ENCODE data around the gene ARID1B. TPM values are rescaled to one million over a fixed set of nuclear protein-coding genes. Genes with fewer than 3 reads are reported as not detected.

The ARID1B gene
- total RNA-seq, 2 donors from 2014 or later: 74.0 to 110 TPM

- Mint-ChIP-seq H3K36me3 (ENCODE audit: low read depth) (no peaks in the 10 kb centered on the region), H3K4me1 (peaks cover 40% of the 10 kb centered on the region), H3K27ac (no peak overlapping the region), H3K4me3 (no peak overlapping the region), H3K9me3 (no peaks in the 10 kb centered on the region), H3K27me3 (ENCODE audit: insufficient read depth) (no peaks in the 10 kb centered on the region)
- no peak for DNase-seq
- H3K4me1 ChIP-seq (ENCODE audit: control insufficient read depth, insufficient read depth, low read length): peaks cover 6% of the 10 kb centered on the region
- no peaks in the 10 kb centered on the region for H3K27me3 ChIP-seq (ENCODE audit: control insufficient read depth, insufficient read depth, low read length, poor library complexity, severe bottlenecking)
- TF ChIP-seq CTCF (conservative IDR thresholded peaks at IDR 0.05): no peak
- H3K9me3 ChIP-seq (ENCODE audit: control insufficient read depth, low read length): no peaks in the 10 kb centered on the region
- H3K36me3 ChIP-seq (ENCODE audit: control insufficient read depth, insufficient read depth, low read length): no peaks in the 10 kb centered on the region
- no peak overlapping the region for H3K4me3 ChIP-seq (ENCODE audit: low read length)
- no peak overlapping the region for H3K27ac ChIP-seq (ENCODE audit: low read depth, low read length)
- H3K9ac ChIP-seq (ENCODE audit: extremely low read depth, low read length, poor library complexity, severe bottlenecking): no peak overlapping the region
- 83 to 85% methylated on average over 3 to 5 of the region's 5 CpGs for WGBS, 2 experiments (ENCODE audit: insufficient coverage in 1 of 2, insufficient read length in 1 of 2)
Measured at GRCh38 chr6:156928972-156929371, 151.8 kb downstream of the ARID1B start.

GRCh38 chr6:156931283-156931682, 154.1 kb downstream of the ARID1B start:
- WGBS, 2 experiments (ENCODE audit: insufficient coverage in 1 of 2, insufficient read length in 1 of 2): 96 to 100% methylated on average over 3 of the region's 3 CpGs
- H3K4me3 Mint-ChIP-seq: no peak overlapping the region
- no peaks in the 10 kb centered on the region for H3K27me3 Mint-ChIP-seq (ENCODE audit: insufficient read depth)
- no peaks in the 10 kb centered on the region for H3K9me3 Mint-ChIP-seq
- H3K36me3 Mint-ChIP-seq (ENCODE audit: low read depth): peaks cover 8% of the 10 kb centered on the region
- no peak overlapping the region for H3K27ac Mint-ChIP-seq
- H3K27me3 ChIP-seq (ENCODE audit: control insufficient read depth, insufficient read depth, low read length, poor library complexity, severe bottlenecking): no peaks in the 10 kb centered on the region
- H3K4me1 Mint-ChIP-seq: peaks cover 29% of the 10 kb centered on the region
- peaks cover 3% of the 10 kb centered on the region for H3K4me1 ChIP-seq (ENCODE audit: control insufficient read depth, insufficient read depth, low read length)
- no peak for DNase-seq
- peaks cover 11% of the 10 kb centered on the region for H3K36me3 ChIP-seq (ENCODE audit: control insufficient read depth, insufficient read depth, low read length)
- no peak overlapping the region for H3K9ac ChIP-seq (ENCODE audit: extremely low read depth, low read length, poor library complexity, severe bottlenecking)
- no peak for TF ChIP-seq CTCF (conservative IDR thresholded peaks at IDR 0.05)
- H3K27ac ChIP-seq (ENCODE audit: low read depth, low read length): no peak overlapping the region
- no peaks in the 10 kb centered on the region for H3K9me3 ChIP-seq (ENCODE audit: control insufficient read depth, low read length)
- no peak overlapping the region for H3K4me3 ChIP-seq (ENCODE audit: low read length)

GRCh38 chr6:156933201-156934068, 156.3 kb downstream of the ARID1B start:
- Histone ChIP-seq H3K4me1 (ENCODE audit: control insufficient read depth, insufficient read depth, low read length) (no peaks in the 10 kb centered on the region), H3K9me3 (ENCODE audit: control insufficient read depth, low read length) (no peaks in the 10 kb centered on the region), H3K9ac (ENCODE audit: extremely low read depth, low read length, poor library complexity, severe bottlenecking) (no peak overlapping the region), H3K36me3 (ENCODE audit: control insufficient read depth, insufficient read depth, low read length) (peaks cover 11% of the 10 kb centered on the region), H3K4me3 (ENCODE audit: low read length) (peak overlapping the region; percentile 10), H3K27me3 (ENCODE audit: control insufficient read depth, insufficient read depth, low read length, poor library complexity, severe bottlenecking) (no peaks in the 10 kb centered on the region), H3K27ac (ENCODE audit: low read depth, low read length) (peak overlapping the region; percentile 56)
- H3K27me3 Mint-ChIP-seq (ENCODE audit: insufficient read depth): no peaks in the 10 kb centered on the region
- peak overlapping the region; percentile 87 for H3K27ac Mint-ChIP-seq
- peaks cover 8% of the 10 kb centered on the region for H3K36me3 Mint-ChIP-seq (ENCODE audit: low read depth)
- peak; percentile 73 for DNase-seq
- TF ChIP-seq CTCF (conservative IDR thresholded peaks at IDR 0.05): peak; percentile 58
- peaks cover 18% of the 10 kb centered on the region for H3K4me1 Mint-ChIP-seq
- 49 to 71% methylated on average over 4 to 7 of the region's 7 CpGs for WGBS, 2 experiments (ENCODE audit: insufficient coverage in 1 of 2, insufficient read length in 1 of 2)
- H3K9me3 Mint-ChIP-seq: no peaks in the 10 kb centered on the region
- no peak overlapping the region for H3K4me3 Mint-ChIP-seq

Measured in endodermal cell (in vitro differentiated cells).